ENCODE data around the gene PSMB4. TPM values are rescaled to one million over a fixed set of nuclear protein-coding genes. Genes with fewer than 3 reads are reported as not detected.
"Not testable (repeated sequence)": the region's sequence is repeated elsewhere in the genome, so short reads cannot be mapped to it uniquely, and the experiment has no call there.

The PSMB4 gene
- polyA plus RNA-seq, 6 donors from 2014 or later, result 50.2 to 79.3 (median 57.7) TPM

- H3K4me3 Mint-ChIP-seq, result no peak overlapping the region
- ATAC-seq (ENCODE audit: low read depth in 2 of 2), result no peak
- DNase-seq, result no peak
- H3K27ac Mint-ChIP-seq, result peak overlapping the region in 1 of 6 donors; percentile 36
- no peaks in the 10 kb centered on the region for H3K36me3 Mint-ChIP-seq
- H3K4me1 Mint-ChIP-seq, result peaks cover 0 to 3% (median 0%) of the 10 kb centered on the region in 3 donors
- no peaks in the 10 kb centered on the region for H3K9me3 Mint-ChIP-seq
- H3K27me3 Mint-ChIP-seq, result no peaks in the 10 kb centered on the region
These were observed 29.0 kb upstream of the PSMB4 start for GRCh38 chr1:151370211-151370911.

GRCh38 chr1:151371370-151372057 is 27.9 kb upstream of the PSMB4 start:
- H3K27ac Mint-ChIP-seq, result peak overlapping the region in 2 of 6 donors; percentile 59 to 86
- H3K27me3 Mint-ChIP-seq, result no peaks in the 10 kb centered on the region
- DNase-seq (no peak), ATAC-seq (ENCODE audit: low read depth in 2 of 2) (no peak)
- no peak overlapping the region for H3K4me3 Mint-ChIP-seq
- H3K4me1 Mint-ChIP-seq, result no peaks in the 10 kb centered on the region
- H3K9me3 Mint-ChIP-seq, result no peaks in the 10 kb centered on the region
- H3K36me3 Mint-ChIP-seq, result no peaks in the 10 kb centered on the region

GRCh38 chr1:151372058-151372934 is 27.1 kb upstream of the PSMB4 start, which contains the start of gene SELENBP1:
SELENBP1 (minus strand) TSS chr1:151372705; CDS start chr1:151372641, 64 bp downstream.
- DNase-seq (no peak), ATAC-seq (ENCODE audit: low read depth in 2 of 2) (no peak)
- Mint-ChIP-seq H3K27me3 (no peaks in the 10 kb centered on the region), H3K4me3 (no peak within 1 kb of the TSS), H3K27ac (peak within 1 kb of the TSS in 2 of 6 donors; percentile 32 to 59), H3K4me1 (no peaks in the 10 kb centered on the region), H3K9me3 (no peaks in the 10 kb centered on the region), H3K36me3 (no peaks in the 10 kb centered on the region)

- Mint-ChIP-seq H3K4me3 (no peak overlapping the region), H3K9me3 (no peaks in the 10 kb centered on the region), H3K36me3 (no peaks in the 10 kb centered on the region), H3K27me3 (no peaks in the 10 kb centered on the region), H3K27ac (no peak overlapping the region), H3K4me1 (no peaks in the 10 kb centered on the region)
- no peak for DNase-seq
- ATAC-seq (ENCODE audit: low read depth in 2 of 2), result no peak
These were observed 26.2 kb upstream of the PSMB4 start for GRCh38 chr1:151373196-151373595.

- Mint-ChIP-seq H3K4me1 (no peaks in the 10 kb centered on the region), H3K4me3 (no peak overlapping the region), H3K9me3 (no peaks in the 10 kb centered on the region), H3K27me3 (no peaks in the 10 kb centered on the region), H3K36me3 (no peaks in the 10 kb centered on the region), H3K27ac (no peak overlapping the region)
- ATAC-seq (ENCODE audit: low read depth in 2 of 2), result no peak
- no peak for DNase-seq
These were observed 22.1 kb upstream of the PSMB4 start for GRCh38 chr1:151377150-151377884.

- no peaks in the 10 kb centered on the region for H3K4me1 Mint-ChIP-seq
- peak overlapping the region in 1 of 6 donors; percentile 40 for H3K27ac Mint-ChIP-seq
These were observed 14.8 kb upstream of the PSMB4 start for GRCh38 chr1:151384584-151384983.

GRCh38 chr1:151386002-151386401 is 13.4 kb upstream of the PSMB4 start:
- H3K4me3 Mint-ChIP-seq, result no peak overlapping the region

More at GRCh38 chr1:151384584-151384983, 14.8 kb upstream of the PSMB4 start:
- no peak for DNase-seq
- H3K4me3 Mint-ChIP-seq, result no peak overlapping the region
- no peaks in the 10 kb centered on the region for H3K36me3 Mint-ChIP-seq
- no peak for ATAC-seq (ENCODE audit: low read depth in 2 of 2)
- no peaks in the 10 kb centered on the region for H3K27me3 Mint-ChIP-seq
- H3K9me3 Mint-ChIP-seq, result peaks cover 0 to 1% (median 0%) of the 10 kb centered on the region in 7 donors

GRCh38 chr1:151390221-151391078 is 8.9 kb upstream of the PSMB4 start:
- H3K4me1 Mint-ChIP-seq; ATAC-seq (ENCODE audit: low read depth in 2 of 2); H3K27ac Mint-ChIP-seq; H3K4me3 Mint-ChIP-seq; H3K9me3 Mint-ChIP-seq; DNase-seq; H3K36me3 Mint-ChIP-seq; H3K27me3 Mint-ChIP-seq: not testable (repeated sequence)

More at GRCh38 chr1:151386002-151386401, 13.4 kb upstream of the PSMB4 start:
- Mint-ChIP-seq H3K27me3 (no peaks in the 10 kb centered on the region), H3K9me3 (peaks cover 0 to 1% (median 0%) of the 10 kb centered on the region in 7 donors), H3K36me3 (no peaks in the 10 kb centered on the region), H3K4me1 (no peaks in the 10 kb centered on the region), H3K27ac (peak overlapping the region in 1 of 6 donors; percentile 86)
- ATAC-seq (ENCODE audit: low read depth in 2 of 2) (no peak), DNase-seq (no peak)

GRCh38 chr1:151391079-151391563 is 8.3 kb upstream of the PSMB4 start:
- Mint-ChIP-seq H3K4me1 (no peaks in the 10 kb centered on the region), H3K27ac (no peak overlapping the region), H3K4me3 (no peak overlapping the region), H3K9me3 (no peaks in the 10 kb centered on the region), H3K27me3 (no peaks in the 10 kb centered on the region), H3K36me3 (no peaks in the 10 kb centered on the region)
- DNase-seq (no peak), ATAC-seq (ENCODE audit: low read depth in 2 of 2) (no peak)

- peak overlapping the region in 1 of 8 donors; percentile 15 for H3K4me3 Mint-ChIP-seq
- DNase-seq (no peak), ATAC-seq (ENCODE audit: low read depth in 2 of 2) (no peak)
- H3K9me3 Mint-ChIP-seq, result no peaks in the 10 kb centered on the region
- H3K27me3 Mint-ChIP-seq, result no peaks in the 10 kb centered on the region
- no peak overlapping the region for H3K27ac Mint-ChIP-seq
- no peaks in the 10 kb centered on the region for H3K4me1 Mint-ChIP-seq
- no peaks in the 10 kb centered on the region for H3K36me3 Mint-ChIP-seq
These were observed 5.8 kb upstream of the PSMB4 start for GRCh38 chr1:151393583-151393982.

GRCh38 chr1:151396265-151396664 is 3.1 kb upstream of the PSMB4 start:
- not testable (repeated sequence) for H3K36me3 Mint-ChIP-seq; H3K9me3 Mint-ChIP-seq; H3K27me3 Mint-ChIP-seq; ATAC-seq (ENCODE audit: low read depth in 2 of 2); H3K27ac Mint-ChIP-seq; DNase-seq
- peak overlapping the region in 1 of 8 donors; percentile 47 for H3K4me3 Mint-ChIP-seq
- peaks cover 17 to 19% (median 18%) of the 10 kb centered on the region in 3 donors for H3K4me1 Mint-ChIP-seq
